SK-N-SH (cell line): ENCODE measurements around the gene UBE2L6. TPM values are rescaled to one million over a fixed set of nuclear protein-coding genes. Genes with fewer than 3 reads are reported as not detected.
A peak's percentile ranks its signal among the peaks of the same experiment; 100 is the strongest.

Source experiments
- CTCF ChIA-PET: fragments of 300-600, 350-600 bp; formaldehyde crosslinking; extraction: SDS; loops from one replicate; lab custom pipeline; 2021; lab: Yijun Ruan, JAX
- POLR2A ChIA-PET: fragments of 350-600 bp; sonication (Branson Sonifier 250); formaldehyde crosslinking; extraction: SDS; loops from one replicate; lab custom pipeline; 2020; ENCODE audit warnings: antibody characterized with exemption, inconsistent platforms; lab: Yijun Ruan, JAX
- DNase-seq: peaks from one replicate; pipeline ENCODE4 v3.0.0; 2012
- H2AFZ ChIP-seq: fragments of 200-600 bp; sonication (generic); 2 replicates; pipeline ENCODE4 v1.8.1; 2016; ENCODE audit warnings: antibody characterized with exemption, mild to moderate bottlenecking, low read depth
- H3F3A ChIP-seq: fragments of 200-600 bp; sonication (generic); replicated peaks from 2 replicates; pipeline ENCODE3; 2016; ENCODE audit warnings: antibody characterized with exemption, mild to moderate bottlenecking; ENCODE audit not compliant: insufficient read depth
- H3K27ac ChIP-seq, 2 experiments: fragments of 200-500 bp in 1 of 2; fragments of 200-600 bp in 1 of 2; sonication (Bioruptor generic) in 1 of 2; sonication (generic), shearing (Covaris generic) in 1 of 2; 2 replicates each; pipeline versions ENCODE4 v1.5.1 to v1.6.1; 2014 to 2016; ENCODE audit warnings: low read depth in 2 of 2, inconsistent platforms in 1 of 2, low read length in 1 of 2, mild to moderate bottlenecking in 1 of 2, mixed read lengths in 1 of 2
- H3K27me3 ChIP-seq: fragments of 200-600 bp; sonication (generic), shearing (Covaris generic); 2 replicates; pipeline ENCODE4 v1.6.1; 2016; ENCODE audit warnings: mixed run types; ENCODE audit not compliant: insufficient read depth
- H3K36me3 ChIP-seq, 2 experiments: fragments of 200-500 bp in 1 of 2; fragments of 200-600 bp in 1 of 2; sonication (Bioruptor generic) in 1 of 2; sonication (generic) in 1 of 2; replicated peaks in 1 of 2; 2 replicates each; pipeline versions ENCODE3 to v1.5.1; 2014 to 2016; ENCODE audit warnings: low read length in 1 of 2, mild to moderate bottlenecking in 1 of 2; ENCODE audit not compliant: insufficient read depth in 2 of 2, control insufficient read depth in 1 of 2
- H3K4me1 ChIP-seq, 2 experiments: fragments of 200-500 bp in 1 of 2; fragments of 200-600 bp in 1 of 2; sonication (Bioruptor generic) in 1 of 2; sonication (generic), shearing (Covaris generic) in 1 of 2; 2 replicates each; pipeline versions ENCODE4 v1.5.1 to v1.6.1; 2014 to 2016; ENCODE audit warnings: low read depth in 1 of 2, low read length in 1 of 2, mixed run types in 1 of 2; ENCODE audit not compliant: insufficient read depth in 2 of 2, control insufficient read depth in 1 of 2
- H3K4me2 ChIP-seq: fragments of 200-600 bp; sonication (generic), shearing (Covaris generic); 2 replicates; pipeline ENCODE4 v1.6.1; 2017; ENCODE audit warnings: mixed run types
- H3K4me3 ChIP-seq, 2 experiments: fragments of 200-500 bp in 1 of 2; fragments of 200-600 bp in 1 of 2; sonication (Bioruptor generic) in 1 of 2; sonication (generic), shearing (Covaris generic) in 1 of 2; 2 replicates each; pipeline versions ENCODE4 v1.5.1 to v1.8.1; 2014 to 2016; ENCODE audit warnings: low read depth in 2 of 2, inconsistent platforms in 1 of 2, low read length in 1 of 2, mild to moderate bottlenecking in 1 of 2, mixed read lengths in 1 of 2, moderate library complexity in 1 of 2
- H3K79me2 ChIP-seq: fragments of 200-600 bp; sonication (generic); 2 replicates; pipeline ENCODE4 v1.8.1; 2017; ENCODE audit warnings: mild to moderate bottlenecking; ENCODE audit not compliant: insufficient read depth
- H3K9ac ChIP-seq: fragments of 200-600 bp; sonication (generic); 2 replicates; pipeline ENCODE4 v1.6.1; 2017; ENCODE audit warnings: mixed run types
- H3K9me2 ChIP-seq: fragments of 200-600 bp; sonication (generic); 2 replicates; pipeline ENCODE4 v1.6.1; 2017; ENCODE audit warnings: mixed run types
- H3K9me3 ChIP-seq: fragments of 200-600 bp; sonication (generic); 2 replicates; pipeline ENCODE4 v1.6.1; 2017; ENCODE audit warnings: mixed run types, mild to moderate bottlenecking, moderate library complexity
- H4K20me1 ChIP-seq: fragments of 200-600 bp; sonication (generic); 2 replicates; pipeline ENCODE4 v1.6.1; 2017; ENCODE audit warnings: mild to moderate bottlenecking, mixed run types; ENCODE audit not compliant: insufficient read depth
- CHD2 ChIP-seq: fragments of 150-350 bp; IDR thresholded peaks from 2 replicates; pipeline ENCODE4 v1.6.1; 2018; ENCODE audit warnings: low read length; ENCODE audit not compliant: partially characterized antibody
- CTCF ChIP-seq: fragments of 200-600 bp; sonication (generic); IDR thresholded peaks from 2 replicates; pipeline ENCODE4 v1.6.1; 2017; ENCODE audit warnings: antibody characterized with exemption, mild to moderate bottlenecking, moderate library complexity
- GATA2 ChIP-seq: sonication (generic); formaldehyde crosslinking; IDR thresholded peaks from 2 replicates; pipeline ENCODE4 v1.5.0; 2020; ENCODE audit warnings: mild to moderate bottlenecking, missing genetic modification reagents
- IRF3 ChIP-seq: fragments of 150-350 bp; IDR thresholded peaks from 2 replicates; pipeline ENCODE4 v1.6.1; 2016; ENCODE audit warnings: mild to moderate bottlenecking, low read depth, low read length
- JUND ChIP-seq: IDR thresholded peaks from 2 replicates; pipeline ENCODE4 v1.4.0; 2012
- MAX ChIP-seq: IDR thresholded peaks from 2 replicates; pipeline ENCODE4 v1.4.0; 2012; ENCODE audit warnings: low read depth
- MXI1 ChIP-seq: IDR thresholded peaks from 2 replicates; pipeline ENCODE4 v1.6.1; 2012; ENCODE audit warnings: mild to moderate bottlenecking, low read depth, low read length, improper control_type of control experiment
- NFIC ChIP-seq: IDR thresholded peaks from 2 replicates; pipeline ENCODE4 v1.4.0; 2012; ENCODE audit warnings: borderline replicate concordance
- NRF1 ChIP-seq: IDR thresholded peaks from 2 replicates; pipeline ENCODE4 v1.6.1; 2012; ENCODE audit warnings: low read depth, mild to moderate bottlenecking, low read length
- POLR2AphosphoS5 ChIP-seq: IDR thresholded peaks from 2 replicates; pipeline ENCODE4 v1.6.1; 2012; ENCODE audit warnings: low read depth, low read length
- RAD21 ChIP-seq: IDR thresholded peaks from 2 replicates; pipeline ENCODE4 v1.6.1; 2012; ENCODE audit warnings: mild to moderate bottlenecking, low read length
- RFX5 ChIP-seq: IDR thresholded peaks from 2 replicates; pipeline ENCODE4 v1.6.1; 2012; ENCODE audit warnings: mild to moderate bottlenecking, improper control_type of control experiment, low read length
- SIN3A ChIP-seq: IDR thresholded peaks from 2 replicates; pipeline ENCODE4 v1.6.1; 2012; ENCODE audit warnings: low read depth, mild to moderate bottlenecking, low read length, moderate library complexity, borderline replicate concordance
- SMC3 ChIP-seq: IDR thresholded peaks from 2 replicates; pipeline ENCODE4 v1.6.1; 2012; ENCODE audit warnings: low read depth, low read length, improper control_type of control experiment
- TEAD4 ChIP-seq: IDR thresholded peaks from 2 replicates; pipeline ENCODE4 v1.4.0; 2012; ENCODE audit warnings: mild to moderate bottlenecking, borderline replicate concordance; ENCODE audit not compliant: insufficient read depth
- YY1 ChIP-seq: IDR thresholded peaks from 2 replicates; pipeline ENCODE4 v1.4.0; 2012; ENCODE audit warnings: low read depth, mild to moderate bottlenecking
- ZBTB33 ChIP-seq: IDR thresholded peaks from 2 replicates; pipeline ENCODE4 v1.4.0; 2012; ENCODE audit warnings: low read depth, borderline replicate concordance
- WGBS: methylation state at CpG from one replicate; pipeline ENCODE4 v1.1.6; 2017; ENCODE audit warnings: low lambda C conversion rate; 5-methylcytosine and 5-hydroxymethylcytosine counted together
- polyA plus RNA-seq, 3 experiments: library from polyadenylated mRNA; depleted of rRNA; stranded (reverse); fragments of >200 nt; gene quantifications; 2 replicates each; pipeline ENCODE4 v1.2.3, GENCODE V29; 2012
- TF ChIP-seq, protein P1 (sequence below): IDR thresholded peaks from 2 replicates; pipeline ENCODE4; 2012

UBE2L6 gene
- polyA plus RNA-seq, 1 of the 3 experiments (the other 2 are of a cell fraction), result 77.0 TPM

GRCh38 chr11:57527056-57527631 is 40.3 kb downstream of the UBE2L6 start:
- DNase-seq, result peak; percentile 52
- ChIA-PET CTCF (interaction anchor here (0.7 to 14.1 kb wide), 45 partner anchors 9 to 203 kb away, joined by 3 to 517 read pairs (median 5); partner anchors contain the start of genes MED19, RTN4RL2, SLC43A1 and SMTNL1), POLR2A (interaction anchor here (0.6 to 3.1 kb wide), 2 partner anchors 12 to 34 kb away, joined by 3 to 12 read pairs; no protein-coding TSS in a partner anchor)
- 18% methylated on average over 7 of the region's 7 CpGs for WGBS
- H3K4me1 ChIP-seq, result peaks cover 0 to 9% of the 10 kb centered on the region in 2 experiments; a peak in 2 of 4 replicates
- H4K20me1 ChIP-seq, result no peaks in the 10 kb centered on the region; the same call in 1 of the 2 replicates
- no peak overlapping the region for H3K4me2 ChIP-seq
- H3K4me3 ChIP-seq, result no peak overlapping the region; a peak in 1 of 4 replicates
- no peaks in the 10 kb centered on the region for H3K9me3 ChIP-seq
- no peaks in the 10 kb centered on the region for H3K9me2 ChIP-seq
- H3F3A ChIP-seq, result no peaks in the 10 kb centered on the region
- H3K27ac ChIP-seq, result no peak overlapping the region
- no peak overlapping the region for H3K9ac ChIP-seq
- peaks cover 0 to 12% of the 10 kb centered on the region in 2 experiments for H3K36me3 ChIP-seq
- peaks cover 26% of the 10 kb centered on the region for H3K79me2 ChIP-seq
- no peak overlapping the region for H2AFZ ChIP-seq
- H3K27me3 ChIP-seq, result no peaks in the 10 kb centered on the region
- TF ChIP-seq SIN3A (no peak), NFIC (no peak), SMC3 (peak; percentile 85), RAD21 (peak; percentile 95), CTCF (peak; percentile 95), CHD2 (no peak)

GRCh38 chr11:57523419-57523818 is 44.1 kb downstream of the UBE2L6 start:
- POLR2A ChIA-PET, result no interaction called here
- Histone ChIP-seq H3K9me3 (no peaks in the 10 kb centered on the region), H3K27me3 (no peaks in the 10 kb centered on the region), H3K9ac (no peak overlapping the region), H2AFZ (no peak overlapping the region), H3K27ac (no peak overlapping the region), H3F3A (no peaks in the 10 kb centered on the region), H3K9me2 (no peaks in the 10 kb centered on the region), H3K79me2 (0 out of 2 replicates have a peak, but pooled peaks cover 5% of the 10 kb centered on the region), H3K4me2 (no peak overlapping the region), H3K4me3 (no peak overlapping the region), H3K4me1 (no peaks in the 10 kb centered on the region), H4K20me1 (no peaks in the 10 kb centered on the region; the same call in 1 of the 2 replicates), H3K36me3 (peaks cover 0 to 3% of the 10 kb centered on the region in 2 experiments)
- 87% methylated on average over 4 of the region's 4 CpGs for WGBS
- CTCF ChIA-PET, result interaction anchor here (1.6 to 14.1 kb wide), 3 partner anchors 34 to 121 kb away, joined by 5 to 517 read pairs (median 174); partner anchors contain the start of gene RTN4RL2
- no peak for DNase-seq
- TF ChIP-seq IRF3 (no peak), MAX (no peak), SIN3A (no peak), RFX5 (no peak), GATA2 (CRISPR knock-in tag) (no peak), MXI1 (no peak), JUND (no peak), YY1 (no peak), POLR2AphosphoS5 (no peak), TEAD4 (no peak), NRF1 (no peak), ZBTB33 (no peak), CTCF (no peak), NFIC (no peak)
- TF ChIP-seq, protein P1, sequence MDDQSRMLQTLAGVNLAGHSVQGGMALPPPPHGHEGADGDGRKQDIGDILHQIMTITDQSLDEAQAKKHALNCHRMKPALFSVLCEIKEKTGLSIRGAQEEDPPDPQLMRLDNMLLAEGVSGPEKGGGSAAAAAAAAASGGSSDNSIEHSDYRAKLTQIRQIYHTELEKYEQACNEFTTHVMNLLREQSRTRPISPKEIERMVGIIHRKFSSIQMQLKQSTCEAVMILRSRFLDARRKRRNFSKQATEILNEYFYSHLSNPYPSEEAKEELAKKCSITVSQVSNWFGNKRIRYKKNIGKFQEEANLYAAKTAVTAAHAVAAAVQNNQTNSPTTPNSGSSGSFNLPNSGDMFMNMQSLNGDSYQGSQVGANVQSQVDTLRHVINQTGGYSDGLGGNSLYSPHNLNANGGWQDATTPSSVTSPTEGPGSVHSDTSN, result no peak
